Central memory CD4-positive, alpha-beta T cell (primary cell): ENCODE measurements around the gene GLI2.

Source experiments
- DNase-seq: peaks from one replicate; pipeline ENCODE4 v3.0.0; 2022

GLI2 gene

DNA sequence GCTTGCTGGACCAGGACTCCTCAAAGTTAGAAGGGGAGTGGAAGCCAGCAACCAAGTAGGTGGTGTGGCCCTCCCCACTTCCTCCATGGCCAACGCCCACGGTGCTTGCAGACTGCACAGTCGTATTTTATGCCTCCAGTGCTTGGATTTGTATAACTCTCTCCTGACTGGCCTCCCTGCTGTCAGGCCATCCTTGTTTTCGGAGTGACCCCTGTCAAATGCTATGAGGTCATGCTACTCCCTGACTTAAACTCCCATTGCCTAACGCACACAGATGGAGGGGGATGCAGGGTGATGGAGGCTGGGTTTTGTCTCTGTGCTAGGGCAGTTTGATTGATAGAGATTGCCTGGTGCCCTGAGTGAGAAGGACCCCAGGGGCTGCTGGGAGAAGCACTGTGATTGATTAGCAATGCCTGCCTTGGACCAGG is 36.1 kb downstream of the GLI2 start:
- DNase-seq: no peak

DNA sequence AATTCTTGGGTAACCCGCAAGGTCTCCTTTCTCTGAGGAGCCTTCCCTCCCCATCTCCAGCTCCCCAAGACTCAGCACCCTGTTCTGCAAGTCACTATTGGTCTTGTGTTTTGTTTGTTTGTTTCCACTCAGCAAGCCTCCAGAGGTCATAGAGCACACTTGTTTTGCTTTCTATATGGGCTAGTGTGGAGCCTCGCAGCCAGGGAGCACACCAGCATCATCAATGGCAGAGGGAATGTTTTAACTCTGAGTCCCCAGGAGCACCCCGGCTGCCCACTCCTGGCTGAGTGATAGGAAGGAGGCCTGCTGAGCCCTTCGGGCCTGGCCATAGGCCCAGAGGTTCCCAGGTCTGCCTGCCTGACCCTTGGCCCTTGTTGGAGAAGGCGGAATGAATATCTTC is 36.6 kb downstream of the GLI2 start:
- DNase-seq: no peak

DNA sequence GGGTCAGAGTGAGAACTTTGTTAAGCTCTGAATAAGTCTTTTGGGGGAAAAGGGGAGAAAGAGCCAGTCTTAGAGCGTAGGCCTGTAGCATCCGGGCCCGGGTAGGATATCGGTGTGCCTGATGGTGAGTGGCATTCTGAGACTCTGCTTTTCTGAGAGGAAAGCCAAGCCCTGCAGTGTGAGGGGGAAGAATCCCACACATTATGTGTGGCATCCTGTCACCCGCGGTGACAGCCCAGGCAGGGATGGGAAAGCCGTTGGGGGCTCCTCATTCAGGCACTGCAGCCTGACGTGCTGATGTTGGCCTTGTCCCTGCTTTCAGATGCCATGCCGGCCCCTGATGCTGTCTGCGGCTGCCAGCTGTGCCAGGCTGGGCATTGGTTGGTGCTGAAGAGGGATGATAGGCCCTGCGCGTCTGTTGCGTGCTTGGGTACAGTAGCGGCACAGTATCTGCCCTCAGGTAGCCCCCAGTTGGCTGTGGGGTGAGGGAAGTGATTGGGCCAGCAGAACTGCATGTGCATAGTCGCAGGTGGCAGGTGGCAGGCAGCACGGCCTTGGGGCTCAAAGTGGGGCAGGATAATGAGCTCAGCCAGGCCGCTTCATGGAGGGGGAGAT is 37.6 kb downstream of the GLI2 start:
- DNase-seq: no peak

DNA sequence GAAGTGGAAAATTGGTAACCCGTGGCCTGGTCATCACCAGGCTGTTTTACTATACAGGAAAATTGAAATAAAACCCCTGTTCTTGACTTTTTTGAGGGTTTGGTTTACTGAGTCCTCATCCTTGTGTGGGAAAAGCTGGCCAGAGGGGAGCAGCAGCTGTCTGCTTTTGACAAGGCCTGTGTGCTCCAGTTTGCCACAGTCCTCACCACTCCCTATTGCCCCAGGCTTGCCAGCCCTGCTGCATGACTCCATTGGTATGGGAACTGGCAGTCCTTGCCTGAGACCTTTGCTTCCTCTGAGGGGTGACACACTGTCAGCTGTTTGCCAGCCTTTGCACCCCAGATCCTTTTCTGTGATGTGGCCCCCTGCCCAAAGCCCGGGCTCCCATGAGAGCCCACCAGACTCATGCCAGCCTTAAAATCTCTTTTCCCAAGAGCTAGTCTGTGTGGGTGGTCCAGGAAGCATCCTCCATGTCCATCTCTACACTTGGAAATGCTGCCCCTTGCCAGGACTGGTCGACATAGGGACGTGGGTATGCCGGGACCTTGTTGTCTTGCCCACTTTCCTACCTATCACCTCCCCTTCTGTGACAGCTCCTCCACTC is 39.0 kb downstream of the GLI2 start:
- no peak for DNase-seq

DNA sequence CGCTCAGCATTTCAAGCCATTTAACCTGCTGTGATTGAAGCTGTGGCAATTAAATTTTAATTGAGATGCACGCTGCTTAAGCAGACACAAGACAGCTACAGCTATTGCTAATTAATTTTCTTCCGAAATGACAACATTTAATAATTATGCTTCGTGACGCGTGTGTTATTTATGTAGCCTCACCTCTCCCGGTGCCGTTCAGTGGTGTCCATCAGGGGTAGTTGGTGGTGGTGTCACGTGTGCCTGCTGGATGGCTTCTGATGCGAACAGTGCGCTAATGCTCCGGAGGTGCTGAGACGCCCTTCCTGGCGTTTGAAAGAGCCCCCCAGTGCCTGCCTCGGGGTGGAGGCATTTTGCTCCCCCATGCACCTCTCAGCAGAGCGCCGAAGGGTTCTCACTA is 39.5 kb downstream of the GLI2 start:
- no peak for DNase-seq

GRCh38 chr2:120775801-120776589 is 40.3 kb downstream of the GLI2 start:
- DNase-seq: no peak

- DNase-seq: no peak
Observed at GRCh38 chr2:120776649-120777048, 41.0 kb downstream of the GLI2 start.

DNA sequence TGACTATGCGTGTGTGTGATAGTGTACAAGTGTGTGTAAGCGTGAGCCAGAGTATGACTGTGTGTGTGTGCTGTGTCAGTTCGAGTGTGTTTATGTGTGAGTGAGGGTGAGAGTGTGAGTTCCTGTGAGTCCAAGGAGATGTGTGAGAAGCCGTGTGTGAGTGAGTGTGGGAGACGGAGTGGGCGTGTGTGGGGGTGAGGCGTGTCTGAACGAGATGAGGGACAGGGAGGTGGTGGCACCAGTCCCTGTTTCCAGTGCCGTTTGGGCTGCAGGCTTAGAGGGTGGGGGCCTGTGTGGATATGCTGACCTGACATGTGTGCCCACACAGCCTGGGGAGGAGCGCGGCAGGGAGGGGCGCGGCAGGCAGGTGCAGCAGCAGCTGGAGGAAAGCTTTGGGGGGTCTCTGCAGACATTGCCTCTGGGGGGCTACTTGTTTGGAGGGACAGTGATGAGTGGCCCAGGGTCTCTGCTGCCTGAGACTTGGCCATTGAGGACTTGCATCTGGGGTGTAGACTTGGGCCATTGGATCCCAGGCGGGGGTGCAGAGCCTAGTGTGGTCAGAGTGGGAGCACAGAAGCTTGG is 41.6 kb downstream of the GLI2 start:
- no peak for DNase-seq

- no peak for DNase-seq
Observed at GRCh38 chr2:120777787-120778186, 42.1 kb downstream of the GLI2 start.

DNA sequence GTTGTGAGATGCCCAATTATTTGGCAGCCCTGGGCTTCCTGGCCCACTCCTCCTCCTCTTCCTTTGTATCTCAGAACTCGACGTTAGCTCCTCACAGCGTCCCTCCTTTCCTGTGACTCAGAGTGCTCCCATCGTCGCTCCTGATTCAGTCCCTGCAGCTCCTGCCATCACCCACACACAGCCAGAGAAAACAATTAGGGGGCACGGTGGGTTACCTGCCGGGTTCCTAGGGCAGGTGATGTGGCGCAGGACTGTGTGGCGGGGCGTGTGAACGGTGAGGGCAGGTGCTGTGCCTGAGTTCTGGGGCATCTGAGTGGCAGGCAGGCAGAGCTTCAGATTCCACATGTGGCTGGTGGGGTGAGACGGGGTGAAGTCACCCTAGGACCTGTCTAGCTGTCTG is 42.6 kb downstream of the GLI2 start:
- DNase-seq: no peak

DNA sequence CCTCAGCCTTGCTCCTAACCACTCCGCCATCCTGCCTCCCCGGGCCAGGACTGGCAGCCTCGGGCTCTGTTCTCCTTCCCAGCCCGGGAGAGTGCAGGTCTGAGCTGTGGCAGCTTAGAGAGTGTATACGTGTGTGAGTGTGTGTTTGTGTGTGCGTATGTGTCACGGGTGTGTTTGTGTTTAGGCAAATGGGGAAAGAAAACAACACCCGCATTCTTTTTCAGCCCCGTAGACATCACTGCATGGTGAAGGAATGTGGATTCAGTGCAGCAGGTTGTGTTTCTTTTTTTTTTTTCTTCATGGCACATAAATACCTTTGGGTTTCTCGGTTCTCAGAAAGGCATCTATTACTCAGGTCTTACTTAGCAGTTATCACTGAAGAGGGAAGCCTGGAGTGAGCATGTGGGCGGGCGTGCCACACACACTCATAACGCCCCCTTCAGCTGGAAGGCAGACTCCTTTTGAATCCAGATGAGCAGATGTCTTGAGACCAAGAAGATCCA is 44.2 kb downstream of the GLI2 start:
- no peak for DNase-seq

GRCh38 chr2:120780402-120780801 is 44.7 kb downstream of the GLI2 start:
- DNase-seq: no peak

DNA sequence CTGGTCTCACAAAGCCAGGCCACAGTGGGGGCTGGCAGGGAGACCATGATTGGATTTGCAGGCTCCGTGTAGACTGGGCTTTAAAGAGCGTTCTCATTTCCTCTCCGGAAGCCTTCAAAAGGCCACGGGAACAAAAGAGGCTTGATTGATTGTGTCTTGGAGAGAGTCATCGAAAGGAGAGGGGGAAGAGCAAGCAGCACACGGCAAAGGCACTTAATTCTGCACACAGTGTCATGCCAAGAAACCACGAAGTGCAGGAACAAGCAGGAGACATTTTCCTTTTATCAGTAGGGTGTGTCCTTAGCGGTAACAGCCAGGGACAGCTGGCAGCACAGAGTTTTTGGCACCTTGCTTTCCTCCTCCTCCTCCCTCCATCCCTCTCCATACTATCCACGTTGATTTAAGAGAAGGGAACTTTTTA is 47.7 kb downstream of the GLI2 start:
- no peak for DNase-seq

DNA sequence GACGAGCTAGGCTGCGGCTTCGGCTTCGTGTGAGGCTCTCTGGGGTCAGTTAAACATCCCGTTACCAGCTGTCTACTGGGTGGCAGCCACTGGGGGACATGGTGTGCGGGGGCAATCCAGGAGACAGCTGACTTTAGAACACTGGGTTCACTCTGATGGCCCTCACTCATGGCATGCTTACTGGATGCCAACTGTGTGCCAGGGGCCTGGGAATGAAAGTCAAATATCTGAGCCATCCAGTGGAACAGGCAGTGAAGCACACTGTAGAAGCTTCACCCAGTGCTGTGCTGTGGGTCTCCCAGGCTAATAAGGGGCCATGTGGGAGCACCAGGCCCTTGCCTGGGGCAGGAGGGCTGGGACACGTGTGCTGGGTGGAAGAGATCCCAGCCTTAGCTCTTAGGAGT is 48.3 kb downstream of the GLI2 start:
- no peak for DNase-seq
